Esophagus muscularis mucosa (tissue), 4 donors: ENCODE measurements around the gene ZNF77.

Experiments
- CTCF ChIP-seq, 3 experiments: fragments of 200-600 bp in 2 of 3; fragments of 450-650 bp in 1 of 3; sonication (generic) in 2 of 3; IDR thresholded peaks; one replicate each; pipeline ENCODE4 v1.5.1; 2017 to 2019; ENCODE audit warnings: antibody characterized with exemption in 3 of 3, mild to moderate bottlenecking in 2 of 3, moderate library complexity in 1 of 3
- EP300 ChIP-seq: sonication (generic); formaldehyde crosslinking; IDR thresholded peaks from one replicate; pipeline ENCODE4 v1.6.1; 2017; ENCODE audit warnings: antibody characterized with exemption
- POLR2A ChIP-seq: fragments of 450-650 bp; IDR thresholded peaks from one replicate; pipeline ENCODE4 v1.6.1; 2017; ENCODE audit warnings: antibody characterized with exemption, moderate library complexity, mild to moderate bottlenecking, low read depth
- POLR2AphosphoS5 ChIP-seq, 2 donors: sonication (generic); formaldehyde crosslinking; IDR thresholded peaks; one replicate each; pipeline ENCODE4 v1.6.1; 2017; ENCODE audit warnings: antibody characterized with exemption in 2 of 2

GRCh38 chr19:2950286-2951124, 5.7 kb upstream of the ZNF77 start:
- no peak for TF ChIP-seq CTCF (IDR thresholded peaks at IDR 0.05)
- peak; percentile 87 for TF ChIP-seq POLR2A
- peak; percentile 90 to 98 for TF ChIP-seq POLR2AphosphoS5 (IDR thresholded peaks at IDR 0.05)
- TF ChIP-seq EP300 = no peak
